Measurements from ENCODE around the gene ATP5ME. TPM values are rescaled to one million over a fixed set of nuclear protein-coding genes. Genes with fewer than 3 reads are reported as not detected.

Gene ATP5ME
- total and polyA plus RNA-seq, 2 of the 13 experiments (the other 11 are each of a cell fraction or from before 2014, with no cell fraction given): 305 to 753 TPM

DNA sequence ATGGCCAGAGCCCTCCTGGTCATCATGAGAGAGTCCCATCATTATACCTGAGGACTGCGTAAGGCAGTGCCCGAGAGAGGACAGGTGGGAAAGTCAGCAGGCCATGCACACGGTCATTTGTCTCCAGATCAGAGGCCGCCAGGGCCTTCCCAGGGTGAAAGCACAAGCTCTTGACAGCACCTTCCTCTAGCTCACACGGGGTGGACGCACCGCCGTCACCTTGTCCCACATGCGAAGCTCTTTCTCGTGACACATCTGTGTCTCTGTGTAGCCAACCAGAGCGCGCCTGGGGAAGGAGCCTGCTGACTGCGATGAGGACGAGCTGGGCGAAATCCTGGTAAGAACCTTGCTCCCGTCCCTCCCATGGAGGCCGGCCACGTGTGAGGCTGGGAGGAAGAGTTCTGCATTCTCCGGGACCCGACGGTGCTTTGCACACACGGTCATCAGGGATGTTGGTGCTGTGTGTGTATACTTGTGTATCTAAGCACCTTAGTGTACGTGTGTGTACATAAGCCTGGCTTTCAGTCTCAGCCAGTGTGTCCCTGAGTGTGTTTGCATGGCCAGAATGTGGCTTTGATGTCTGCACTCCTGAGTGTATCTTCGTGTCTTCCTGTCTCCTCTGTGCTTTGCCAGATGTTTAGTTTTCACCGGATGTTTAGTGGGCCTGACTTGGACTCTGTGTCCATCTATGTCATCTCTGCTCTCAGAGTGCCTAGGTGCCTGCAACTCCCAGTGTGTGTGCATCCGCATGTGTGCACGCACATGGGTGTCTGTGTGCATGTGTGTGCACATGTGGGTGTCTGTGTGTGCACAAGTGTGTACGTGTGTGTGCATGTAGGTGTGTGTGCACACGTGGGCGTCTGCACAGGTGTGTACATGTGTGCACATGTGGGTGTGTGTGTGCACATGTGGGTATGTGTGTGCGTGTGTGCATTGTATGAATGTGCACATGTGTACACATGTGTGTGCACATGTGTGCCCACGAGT is 15.1 kb downstream of the ATP5ME start (continued):
- TF ChIP-seq, protein P1, sequence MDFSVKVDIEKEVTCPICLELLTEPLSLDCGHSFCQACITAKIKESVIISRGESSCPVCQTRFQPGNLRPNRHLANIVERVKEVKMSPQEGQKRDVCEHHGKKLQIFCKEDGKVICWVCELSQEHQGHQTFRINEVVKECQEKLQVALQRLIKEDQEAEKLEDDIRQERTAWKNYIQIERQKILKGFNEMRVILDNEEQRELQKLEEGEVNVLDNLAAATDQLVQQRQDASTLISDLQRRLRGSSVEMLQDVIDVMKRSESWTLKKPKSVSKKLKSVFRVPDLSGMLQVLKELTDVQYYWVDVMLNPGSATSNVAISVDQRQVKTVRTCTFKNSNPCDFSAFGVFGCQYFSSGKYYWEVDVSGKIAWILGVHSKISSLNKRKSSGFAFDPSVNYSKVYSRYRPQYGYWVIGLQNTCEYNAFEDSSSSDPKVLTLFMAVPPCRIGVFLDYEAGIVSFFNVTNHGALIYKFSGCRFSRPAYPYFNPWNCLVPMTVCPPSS (IDR thresholded peaks at IDR 0.05): no peak
- TF ChIP-seq, protein P2, sequence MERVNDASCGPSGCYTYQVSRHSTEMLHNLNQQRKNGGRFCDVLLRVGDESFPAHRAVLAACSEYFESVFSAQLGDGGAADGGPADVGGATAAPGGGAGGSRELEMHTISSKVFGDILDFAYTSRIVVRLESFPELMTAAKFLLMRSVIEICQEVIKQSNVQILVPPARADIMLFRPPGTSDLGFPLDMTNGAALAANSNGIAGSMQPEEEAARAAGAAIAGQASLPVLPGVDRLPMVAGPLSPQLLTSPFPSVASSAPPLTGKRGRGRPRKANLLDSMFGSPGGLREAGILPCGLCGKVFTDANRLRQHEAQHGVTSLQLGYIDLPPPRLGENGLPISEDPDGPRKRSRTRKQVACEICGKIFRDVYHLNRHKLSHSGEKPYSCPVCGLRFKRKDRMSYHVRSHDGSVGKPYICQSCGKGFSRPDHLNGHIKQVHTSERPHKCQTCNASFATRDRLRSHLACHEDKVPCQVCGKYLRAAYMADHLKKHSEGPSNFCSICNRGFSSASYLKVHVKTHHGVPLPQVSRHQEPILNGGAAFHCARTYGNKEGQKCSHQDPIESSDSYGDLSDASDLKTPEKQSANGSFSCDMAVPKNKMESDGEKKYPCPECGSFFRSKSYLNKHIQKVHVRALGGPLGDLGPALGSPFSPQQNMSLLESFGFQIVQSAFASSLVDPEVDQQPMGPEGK (CRISPR knock-in tag; IDR thresholded peaks at IDR 0.05): no peak
- peak; percentile 88 for TF ChIP-seq ZNF687 (CRISPR knock-in tag; IDR thresholded peaks at IDR 0.05)
- TF ChIP-seq ZZZ3 (CRISPR knock-in tag; IDR thresholded peaks at IDR 0.05; ENCODE audit: borderline replicate concordance): no peak
- 0 out of 2 replicates have a peak, but pooled peaks have one; percentile 18 for TF ChIP-seq SP5 (CRISPR knock-in tag; IDR thresholded peaks at IDR 0.05; ENCODE audit: borderline replicate concordance, low read depth)
- no peak for TF ChIP-seq ZNF713 (CRISPR knock-in tag; IDR thresholded peaks at IDR 0.05)
- TF ChIP-seq ZNF749 (CRISPR knock-in tag; IDR thresholded peaks at IDR 0.05; ENCODE audit: borderline replicate concordance): no peak
- no peak for TF ChIP-seq HMG20B (CRISPR knock-in tag; conservative IDR thresholded peaks at IDR 0.05)
- no peak for TF ChIP-seq NFE2L2 (IDR thresholded peaks at IDR 0.05; ENCODE audit: low read length)
- no peak for TF ChIP-seq MTF1 (CRISPR knock-in tag; IDR thresholded peaks at IDR 0.05)
- no peak for TF ChIP-seq MBNL3 (CRISPR knock-in tag; conservative IDR thresholded peaks at IDR 0.05)
- no peak for TF ChIP-seq ZBTB49 (CRISPR knock-in tag; IDR thresholded peaks at IDR 0.05; ENCODE audit: borderline replicate concordance)
- no peak for TF ChIP-seq TEF (CRISPR knock-in tag; IDR thresholded peaks at IDR 0.05)
- no peak for TF ChIP-seq ZNF841 (CRISPR knock-in tag; IDR thresholded peaks at IDR 0.05; ENCODE audit: borderline replicate concordance)
- TF ChIP-seq ZNF704 (CRISPR knock-in tag; IDR thresholded peaks at IDR 0.05; ENCODE audit: borderline replicate concordance): 0 out of 2 replicates have a peak, but pooled peaks have one; percentile 27
- no peak for TF ChIP-seq BRCA1 (CRISPR knock-in tag; IDR thresholded peaks at IDR 0.05)

Measured in HepG2 (cell line).